ENCODE data around the gene TECPR2. TPM values are rescaled to one million over a fixed set of nuclear protein-coding genes. Genes with fewer than 3 reads are reported as not detected.
A peak's percentile ranks its signal among the peaks of the same experiment; 100 is the strongest.

TECPR2 gene
- total and polyA plus RNA-seq, 2 of the 13 experiments (the other 11 are each of a cell fraction or from before 2014, with no cell fraction given) = 3.5 to 5.7 TPM

GRCh38 chr14:102321456-102322422 is 41.0 kb upstream of the TECPR2 start (continued):
- TF ChIP-seq MAX (IDR thresholded peaks at IDR 0.05) (peak; percentile 55), FLYWCH1 (CRISPR knock-in tag; IDR thresholded peaks at IDR 0.05) (no peak), FOXA3 (CRISPR knock-in tag; IDR thresholded peaks at IDR 0.05) (no peak; the same call in 1 of the 2 replicates), CREM (IDR thresholded peaks at IDR 0.05) (peak; percentile 76), CREM (CRISPR knock-in tag; IDR thresholded peaks at IDR 0.05) (no peak), ZNF75D (CRISPR knock-in tag; IDR thresholded peaks at IDR 0.05; ENCODE audit: borderline replicate concordance) (no peak), ZNF326 (CRISPR knock-in tag; IDR thresholded peaks at IDR 0.05; ENCODE audit: borderline replicate concordance) (no peak), KLF13 (CRISPR knock-in tag; IDR thresholded peaks at IDR 0.05) (no peak), POLR2A (IDR thresholded peaks at IDR 0.05; ENCODE audit: insufficient read depth in 1 of 2, low read depth in 2 of 2, low read length in 2 of 2) (peak in 1 of 2 experiments; percentile 59; a peak in 2 of 4 replicates), HNF4A (CRISPR knock-in tag; IDR thresholded peaks at IDR 0.05) (peak; percentile 80), FUBP1 (CRISPR knock-in tag; IDR thresholded peaks at IDR 0.05; ENCODE audit: borderline replicate concordance) (no peak), ZKSCAN5 (CRISPR knock-in tag; IDR thresholded peaks at IDR 0.05) (no peak), KLF9 (CRISPR knock-in tag; IDR thresholded peaks at IDR 0.05; ENCODE audit: low read depth) (no peak), PREB (CRISPR knock-in tag; IDR thresholded peaks at IDR 0.05) (no peak), YEATS4 (CRISPR knock-in tag; IDR thresholded peaks at IDR 0.05; ENCODE audit: borderline replicate concordance) (peak; percentile 54; the same call in 1 of the 2 replicates), ATF5 (CRISPR knock-in tag; IDR thresholded peaks at IDR 0.05; ENCODE audit: low read depth) (no peak), ZNF18 (CRISPR knock-in tag; IDR thresholded peaks at IDR 0.05; ENCODE audit: insufficient replicate concordance) (peak; percentile 29), KMT2B (CRISPR knock-in tag; IDR thresholded peaks at IDR 0.05) (no peak), ZNF235 (CRISPR knock-in tag; IDR thresholded peaks at IDR 0.05; ENCODE audit: borderline replicate concordance) (no peak), PBX2 (CRISPR knock-in tag; IDR thresholded peaks at IDR 0.05) (no peak)
